Measurements from ENCODE around the gene OPA1.

DNA sequence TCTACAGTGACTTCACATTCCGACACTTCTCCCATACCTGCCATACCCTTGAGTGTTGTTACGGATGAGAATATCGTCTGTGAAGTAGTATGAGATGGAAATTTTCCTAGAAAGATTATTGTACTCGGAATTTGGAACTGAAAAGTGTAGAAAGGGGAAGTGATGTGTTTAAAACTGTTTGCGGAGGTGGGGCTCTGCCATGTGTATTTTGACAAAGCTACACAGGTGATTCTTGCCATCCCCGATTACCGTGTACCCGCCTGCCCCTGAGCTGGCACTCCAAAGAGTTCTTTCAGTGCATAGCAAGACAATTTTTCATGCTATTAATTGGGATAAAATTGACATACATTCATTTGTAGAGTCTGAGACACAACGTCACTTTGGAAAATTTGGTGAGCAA is 81.7 kb downstream of the OPA1 start:
- TF ChIP-seq, protein P1, sequence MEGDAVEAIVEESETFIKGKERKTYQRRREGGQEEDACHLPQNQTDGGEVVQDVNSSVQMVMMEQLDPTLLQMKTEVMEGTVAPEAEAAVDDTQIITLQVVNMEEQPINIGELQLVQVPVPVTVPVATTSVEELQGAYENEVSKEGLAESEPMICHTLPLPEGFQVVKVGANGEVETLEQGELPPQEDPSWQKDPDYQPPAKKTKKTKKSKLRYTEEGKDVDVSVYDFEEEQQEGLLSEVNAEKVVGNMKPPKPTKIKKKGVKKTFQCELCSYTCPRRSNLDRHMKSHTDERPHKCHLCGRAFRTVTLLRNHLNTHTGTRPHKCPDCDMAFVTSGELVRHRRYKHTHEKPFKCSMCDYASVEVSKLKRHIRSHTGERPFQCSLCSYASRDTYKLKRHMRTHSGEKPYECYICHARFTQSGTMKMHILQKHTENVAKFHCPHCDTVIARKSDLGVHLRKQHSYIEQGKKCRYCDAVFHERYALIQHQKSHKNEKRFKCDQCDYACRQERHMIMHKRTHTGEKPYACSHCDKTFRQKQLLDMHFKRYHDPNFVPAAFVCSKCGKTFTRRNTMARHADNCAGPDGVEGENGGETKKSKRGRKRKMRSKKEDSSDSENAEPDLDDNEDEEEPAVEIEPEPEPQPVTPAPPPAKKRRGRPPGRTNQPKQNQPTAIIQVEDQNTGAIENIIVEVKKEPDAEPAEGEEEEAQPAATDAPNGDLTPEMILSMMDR (conservative IDR thresholded peaks at IDR 0.05; ENCODE audit: low read depth, low read length) = no peak
- TF ChIP-seq EZH2 (IDR thresholded peaks at IDR 0.05; ENCODE audit: low read length, unreplicated experiment) (no peak), EZH2phosphoT487 (IDR thresholded peaks at IDR 0.05; ENCODE audit: borderline replicate concordance, low read length) (no peak)
